ENCODE data around the gene COL21A1. TPM values are rescaled to one million over a fixed set of nuclear protein-coding genes. Genes with fewer than 3 reads are reported as not detected.

The COL21A1 gene
- total and polyA plus RNA-seq, 2 of the 4 experiments (the other 2 are of a cell fraction) = 0.05 TPM; not detected in 1

- Histone ChIP-seq H2AFZ (replicated peaks; ENCODE audit: low read length, poor library complexity) (no peak overlapping the region), H3K4ac (ENCODE audit: low read depth, low read length) (no peak overlapping the region), H4K5ac (ENCODE audit: low read depth, low read length) (no peak overlapping the region), H3K56ac (ENCODE audit: extremely low read depth, insufficient read depth, low read length) (no peak overlapping the region), H3K4me2 (ENCODE audit: low read depth, low read length) (no peak overlapping the region), H4K91ac (ENCODE audit: insufficient read depth, low read depth, low read length) (no peak overlapping the region), H2BK120ac (ENCODE audit: low read depth, low read length) (no peak overlapping the region), H4K8ac (ENCODE audit: low read depth in 2 of 2, low read length in 2 of 2) (no peak overlapping the region), H2AK5ac (ENCODE audit: low read depth, low read length) (no peak overlapping the region), H3K4me3 (ENCODE audit: insufficient read depth, low read depth, low read length) (no peak overlapping the region), H3K27me3 (ENCODE audit: control insufficient read depth, insufficient read depth, low read length) (no peaks in the 10 kb centered on the region), H2BK5ac (ENCODE audit: low read depth, low read length, poor library complexity, severe bottlenecking) (no peak overlapping the region), H3K23ac (ENCODE audit: low read depth, low read length) (no peak overlapping the region), H3K18ac (ENCODE audit: low read depth, low read length) (no peak overlapping the region), H3K27ac (ENCODE audit: insufficient read depth, low read length) (no peak overlapping the region), H3K79me1 (ENCODE audit: low read depth in 1 of 2, low read length in 2 of 2) (no peaks in the 10 kb centered on the region), H3K9me1 (ENCODE audit: insufficient read depth, low read length) (no peaks in the 10 kb centered on the region), H3K14ac (replicated peaks; ENCODE audit: low read depth, low read length) (no peak overlapping the region), H2BK20ac (ENCODE audit: low read depth, low read length) (no peak overlapping the region), H3K9me3 (ENCODE audit: control insufficient read depth, insufficient read depth, low read length) (peaks cover 5% of the 10 kb centered on the region; the same call in 1 of the 2 replicates), H3K36me3 (ENCODE audit: control insufficient read depth, insufficient read depth, low read length) (no peaks in the 10 kb centered on the region), H2BK15ac (ENCODE audit: low read depth, low read length) (no peak overlapping the region), H3K9ac (ENCODE audit: low read depth, low read length) (no peak overlapping the region), H2AK9ac (replicated peaks; ENCODE audit: low read depth, low read length, poor library complexity) (no peak overlapping the region), H3K4me1 (ENCODE audit: control insufficient read depth, insufficient read depth, low read length) (no peaks in the 10 kb centered on the region), H4K20me1 (ENCODE audit: insufficient read depth, low read length) (no peaks in the 10 kb centered on the region)
- ChIA-PET POLR2A (ENCODE audit: unreplicated experiment) (no interaction called here), CTCF (no interaction called here)
- TF ChIP-seq CEBPB (IDR thresholded peaks at IDR 0.05; ENCODE audit: low read depth, low read length) (no peak), POLR2A (IDR thresholded peaks at IDR 0.05; ENCODE audit: low read depth, low read length) (no peak), CHD1 (IDR thresholded peaks at IDR 0.05; ENCODE audit: low read depth, low read length) (no peak), MXI1 (IDR thresholded peaks at IDR 0.05; ENCODE audit: borderline replicate concordance, low read depth, low read length) (no peak), NFE2L2 (IDR thresholded peaks at IDR 0.05; ENCODE audit: low read depth, low read length) (no peak), MAFK (IDR thresholded peaks at IDR 0.05; ENCODE audit: low read depth, low read length) (no peak), USF2 (IDR thresholded peaks at IDR 0.05; ENCODE audit: low read depth, low read length) (no peak), RCOR1 (IDR thresholded peaks at IDR 0.05; ENCODE audit: insufficient replicate concordance, low read length) (no peak), FOS (IDR thresholded peaks at IDR 0.05; ENCODE audit: low read depth, low read length) (no peak), SMC3 (IDR thresholded peaks at IDR 0.05; ENCODE audit: low read depth, low read length) (no peak), ELK1 (IDR thresholded peaks at IDR 0.05; ENCODE audit: borderline replicate concordance, low read depth, low read length) (no peak), RFX5 (IDR thresholded peaks at IDR 0.05; ENCODE audit: low read depth, low read length) (no peak), MAZ (IDR thresholded peaks at IDR 0.05; ENCODE audit: borderline replicate concordance, low read depth, low read length) (no peak), CTCF (conservative IDR thresholded peaks at IDR 0.05; ENCODE audit: low read depth, low read length) (no peak), BHLHE40 (IDR thresholded peaks at IDR 0.05; ENCODE audit: low read depth, low read length) (no peak), RAD21 (IDR thresholded peaks at IDR 0.05; ENCODE audit: low read length) (no peak)
- no peak for DNase-seq
- dilution Hi-C loops (cut with HindIII; ENCODE audit: low sequenced_read_pairs, unreplicated experiment) = no loop called here
- intact Hi-C loops (cut with micrococcal nuclease) = no loop called here
- 40% methylated on average over 1 of the region's 2 CpGs; no CpG with 5 or more reads in 1 of the 2 experiments for WGBS, 2 experiments (ENCODE audit: extremely low coverage in 2 of 2, insufficient read length in 1 of 2)
- ATAC-seq (ENCODE audit: low read depth) = no peak
- no TSS peak for BruUV-seq (replicated peaks)
- in situ Hi-C loops (cut with MboI; ENCODE audit: low sequenced_read_pairs) = no loop called here
Observed at GRCh38 chr6:56268266-56268665, 20.9 kb upstream of the COL21A1 start.

Measured in IMR-90 (cell line).